K562 (cell line): ENCODE measurements around the gene MMRN2. TPM values are rescaled to one million over a fixed set of nuclear protein-coding genes. Genes with fewer than 3 reads are reported as not detected.

Experiments
- ATF1 ChIP-seq, 2 experiments: fragments of 450-650 bp in 1 of 2; IDR thresholded peaks; 2 replicates each; pipeline ENCODE4 v1.6.1; 2016; ENCODE audit warnings: missing compliant biosample characterization in 1 of 2, missing genetic modification characterization in 1 of 2
- ESRRA ChIP-seq: fragments of 450-650 bp; IDR thresholded peaks from 2 replicates; pipeline ENCODE4 v1.6.1; 2014; ENCODE audit warnings: low read depth, mild to moderate bottlenecking, moderate library complexity, borderline replicate concordance
- GABPA ChIP-seq: fragments of 200-800 bp; sonication (Bioruptor generic); conservative IDR thresholded peaks from 2 replicates; pipeline ENCODE4 v1.6.1; 2016; ENCODE audit warnings: low read depth, missing genetic modification characterization, missing compliant biosample characterization
- HDGF ChIP-seq: fragments of 450-650 bp; IDR thresholded peaks from 2 replicates; pipeline ENCODE4 v1.6.1; 2016
- PHF8 ChIP-seq: fragments of 200-600 bp; sonication (generic); IDR thresholded peaks from 2 replicates; pipeline ENCODE4 v1.6.1; 2012; ENCODE audit warnings: mixed run types, mild to moderate bottlenecking, inconsistent platforms, low read length, moderate library complexity, borderline replicate concordance
- SP1 ChIP-seq: sonication (generic); formaldehyde crosslinking; IDR thresholded peaks from 2 replicates; pipeline ENCODE4 v1.8.1; 2022; ENCODE audit warnings: mild to moderate bottlenecking, missing genetic modification reagents
- TAF7 ChIP-seq: fragments of 450-650 bp; IDR thresholded peaks from 2 replicates; pipeline ENCODE4 v1.6.1; 2016; ENCODE audit warnings: missing genetic modification characterization, missing compliant biosample characterization
- ZNF695 ChIP-seq: fragments of 450-650 bp; formaldehyde crosslinking; IDR thresholded peaks from 2 replicates; pipeline ENCODE4 v1.4.0; 2020; ENCODE audit warnings: mild to moderate bottlenecking, moderate library complexity
- ZNF778 ChIP-seq: fragments of 450-650 bp; formaldehyde crosslinking; IDR thresholded peaks from 2 replicates; pipeline ENCODE4 v1.4.0; 2020; ENCODE audit warnings: mild to moderate bottlenecking, moderate library complexity
- polyA plus RNA-seq, 8 experiments: library from polyadenylated mRNA; depleted of rRNA in 4 of 8; stranded (reverse) in 5 of 8; unstranded in 3 of 8; fragments of >200 nt; fragmentation: Nextera tagmentation in 2 of 8; fragmentation: Illumina TruSeq in 1 of 8; extraction: Ambion mirVana in 2 of 8; extraction: Trizol in 1 of 8; gene quantifications; 2 replicates each; pipeline versions ENCODE4 v1.2.1 to v1.2.3, GENCODE V29; 2011 to 2014; ENCODE audit warnings: inconsistent platforms in 1 of 8, missing spikeins in 1 of 8
- total RNA-seq, 7 experiments: library from RNA; depleted of rRNA in 6 of 7; stranded (reverse); fragments of >200 nt in 6 of 7; fragmentation: Illumina TruSeq in 2 of 7; extraction: Trizol in 2 of 7; gene quantifications; 2 replicates each; pipeline versions ENCODE4 v1.2.1 to v1.2.3, GENCODE V29; 2011 to 2021; ENCODE audit warnings: low replicate concordance in 1 of 7
- TF ChIP-seq, protein P1 (sequence below), 2 experiments: fragments of 450-650 bp; formaldehyde crosslinking in 1 of 2; IDR thresholded peaks; 2 replicates each; pipeline versions ENCODE4 v1.4.0 to v1.6.1; 2014 to 2020; ENCODE audit warnings: mild to moderate bottlenecking in 2 of 2, borderline replicate concordance in 1 of 2, low read depth in 1 of 2
- TF ChIP-seq, protein P2 (sequence below), 2 experiments: IDR thresholded peaks; 2 replicates each; pipeline ENCODE4 v1.6.1; 2011; ENCODE audit warnings: borderline replicate concordance in 1 of 2, control low read depth in 1 of 2, low read depth in 1 of 2, low read length in 1 of 2, mild to moderate bottlenecking in 1 of 2, mixed read lengths in 1 of 2, moderate library complexity in 1 of 2; ENCODE audit not compliant: insufficient read depth in 1 of 2, insufficient read length in 1 of 2, poor library complexity in 1 of 2, severe bottlenecking in 1 of 2; ENCODE audit errors: extremely low read depth in 1 of 2
- TF ChIP-seq, protein P3 (sequence below): IDR thresholded peaks from 2 replicates; pipeline ENCODE4 v1.6.1; 2014; ENCODE audit warnings: antibody characterized with exemption
- TF ChIP-seq, protein P4 (sequence below): fragments of 250-450 bp; sonication (Bioruptor Pico); IDR thresholded peaks from 2 replicates; pipeline ENCODE4 v1.5.0; 2021; ENCODE audit warnings: mild to moderate bottlenecking, borderline replicate concordance

The MMRN2 gene
- total and polyA plus RNA-seq, 9 of the 15 experiments (the other 6 are each of a cell fraction or from before 2014, with no cell fraction given) = 0.07 to 2.0 (median 1.2) TPM

DNA sequence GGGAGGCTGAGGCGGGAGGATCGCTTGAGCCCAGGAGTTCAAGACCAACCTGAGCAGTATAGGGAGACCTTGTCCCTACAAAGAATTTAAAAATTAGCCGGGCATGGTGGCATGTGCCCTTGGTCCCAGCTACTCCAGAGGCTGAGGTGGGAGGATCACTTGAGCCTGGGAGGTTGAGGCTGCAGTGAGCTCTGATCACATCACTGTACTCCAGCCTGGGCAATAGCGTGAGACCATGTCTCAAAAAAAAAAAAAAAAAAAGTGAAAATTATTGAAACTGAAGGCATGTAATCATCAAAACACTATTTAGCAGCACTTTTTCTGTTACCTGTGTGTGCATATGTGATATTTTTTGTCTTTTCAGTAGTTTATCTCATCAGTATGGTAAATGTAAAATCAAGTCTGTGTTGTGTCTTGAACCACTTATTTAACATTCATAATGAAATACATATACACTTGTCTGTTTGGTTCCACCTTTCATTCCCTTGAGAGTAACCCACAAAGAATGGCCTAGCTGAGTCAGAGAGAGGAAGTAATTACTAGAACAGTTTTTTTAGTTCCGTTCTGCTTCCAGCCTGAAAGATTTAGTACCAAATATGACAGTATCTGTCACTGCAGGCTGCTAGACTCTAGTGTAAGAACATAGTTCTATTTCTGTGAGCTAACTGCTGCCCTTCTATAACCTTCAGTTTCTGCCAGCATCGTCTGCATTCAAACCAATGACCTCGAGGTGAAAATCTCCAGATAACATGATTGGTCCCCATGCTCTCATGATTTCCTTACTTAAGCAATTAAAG is 68.6 kb downstream of the MMRN2 start (continued):
- TF ChIP-seq, protein P1, sequence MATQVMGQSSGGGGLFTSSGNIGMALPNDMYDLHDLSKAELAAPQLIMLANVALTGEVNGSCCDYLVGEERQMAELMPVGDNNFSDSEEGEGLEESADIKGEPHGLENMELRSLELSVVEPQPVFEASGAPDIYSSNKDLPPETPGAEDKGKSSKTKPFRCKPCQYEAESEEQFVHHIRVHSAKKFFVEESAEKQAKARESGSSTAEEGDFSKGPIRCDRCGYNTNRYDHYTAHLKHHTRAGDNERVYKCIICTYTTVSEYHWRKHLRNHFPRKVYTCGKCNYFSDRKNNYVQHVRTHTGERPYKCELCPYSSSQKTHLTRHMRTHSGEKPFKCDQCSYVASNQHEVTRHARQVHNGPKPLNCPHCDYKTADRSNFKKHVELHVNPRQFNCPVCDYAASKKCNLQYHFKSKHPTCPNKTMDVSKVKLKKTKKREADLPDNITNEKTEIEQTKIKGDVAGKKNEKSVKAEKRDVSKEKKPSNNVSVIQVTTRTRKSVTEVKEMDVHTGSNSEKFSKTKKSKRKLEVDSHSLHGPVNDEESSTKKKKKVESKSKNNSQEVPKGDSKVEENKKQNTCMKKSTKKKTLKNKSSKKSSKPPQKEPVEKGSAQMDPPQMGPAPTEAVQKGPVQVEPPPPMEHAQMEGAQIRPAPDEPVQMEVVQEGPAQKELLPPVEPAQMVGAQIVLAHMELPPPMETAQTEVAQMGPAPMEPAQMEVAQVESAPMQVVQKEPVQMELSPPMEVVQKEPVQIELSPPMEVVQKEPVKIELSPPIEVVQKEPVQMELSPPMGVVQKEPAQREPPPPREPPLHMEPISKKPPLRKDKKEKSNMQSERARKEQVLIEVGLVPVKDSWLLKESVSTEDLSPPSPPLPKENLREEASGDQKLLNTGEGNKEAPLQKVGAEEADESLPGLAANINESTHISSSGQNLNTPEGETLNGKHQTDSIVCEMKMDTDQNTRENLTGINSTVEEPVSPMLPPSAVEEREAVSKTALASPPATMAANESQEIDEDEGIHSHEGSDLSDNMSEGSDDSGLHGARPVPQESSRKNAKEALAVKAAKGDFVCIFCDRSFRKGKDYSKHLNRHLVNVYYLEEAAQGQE (IDR thresholded peaks at IDR 0.05; ENCODE audit: borderline replicate concordance) = no peak; the same call in 1 of the 2 replicates
- TF ChIP-seq, protein P1 (CRISPR knock-in tag; IDR thresholded peaks at IDR 0.05; ENCODE audit: low read depth) = no peak
- TF ChIP-seq ZNF778 (CRISPR knock-in tag) = no peak
- TF ChIP-seq, protein P2, sequence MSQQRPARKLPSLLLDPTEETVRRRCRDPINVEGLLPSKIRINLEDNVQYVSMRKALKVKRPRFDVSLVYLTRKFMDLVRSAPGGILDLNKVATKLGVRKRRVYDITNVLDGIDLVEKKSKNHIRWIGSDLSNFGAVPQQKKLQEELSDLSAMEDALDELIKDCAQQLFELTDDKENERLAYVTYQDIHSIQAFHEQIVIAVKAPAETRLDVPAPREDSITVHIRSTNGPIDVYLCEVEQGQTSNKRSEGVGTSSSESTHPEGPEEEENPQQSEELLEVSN (IDR thresholded peaks at IDR 0.05; ENCODE audit: borderline replicate concordance in 1 of 2, extremely low read depth in 1 of 2, insufficient read depth in 1 of 2, insufficient read length in 1 of 2, low read depth in 1 of 2, low read length in 1 of 2, poor library complexity in 1 of 2, severe bottlenecking in 1 of 2) = no peak
- TF ChIP-seq, protein P3, sequence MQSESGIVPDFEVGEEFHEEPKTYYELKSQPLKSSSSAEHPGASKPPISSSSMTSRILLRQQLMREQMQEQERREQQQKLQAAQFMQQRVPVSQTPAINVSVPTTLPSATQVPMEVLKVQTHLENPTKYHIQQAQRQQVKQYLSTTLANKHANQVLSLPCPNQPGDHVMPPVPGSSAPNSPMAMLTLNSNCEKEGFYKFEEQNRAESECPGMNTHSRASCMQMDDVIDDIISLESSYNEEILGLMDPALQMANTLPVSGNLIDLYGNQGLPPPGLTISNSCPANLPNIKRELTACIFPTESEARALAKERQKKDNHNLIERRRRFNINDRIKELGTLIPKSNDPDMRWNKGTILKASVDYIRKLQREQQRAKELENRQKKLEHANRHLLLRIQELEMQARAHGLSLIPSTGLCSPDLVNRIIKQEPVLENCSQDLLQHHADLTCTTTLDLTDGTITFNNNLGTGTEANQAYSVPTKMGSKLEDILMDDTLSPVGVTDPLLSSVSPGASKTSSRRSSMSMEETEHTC = no peak
- TF ChIP-seq, protein P4, sequence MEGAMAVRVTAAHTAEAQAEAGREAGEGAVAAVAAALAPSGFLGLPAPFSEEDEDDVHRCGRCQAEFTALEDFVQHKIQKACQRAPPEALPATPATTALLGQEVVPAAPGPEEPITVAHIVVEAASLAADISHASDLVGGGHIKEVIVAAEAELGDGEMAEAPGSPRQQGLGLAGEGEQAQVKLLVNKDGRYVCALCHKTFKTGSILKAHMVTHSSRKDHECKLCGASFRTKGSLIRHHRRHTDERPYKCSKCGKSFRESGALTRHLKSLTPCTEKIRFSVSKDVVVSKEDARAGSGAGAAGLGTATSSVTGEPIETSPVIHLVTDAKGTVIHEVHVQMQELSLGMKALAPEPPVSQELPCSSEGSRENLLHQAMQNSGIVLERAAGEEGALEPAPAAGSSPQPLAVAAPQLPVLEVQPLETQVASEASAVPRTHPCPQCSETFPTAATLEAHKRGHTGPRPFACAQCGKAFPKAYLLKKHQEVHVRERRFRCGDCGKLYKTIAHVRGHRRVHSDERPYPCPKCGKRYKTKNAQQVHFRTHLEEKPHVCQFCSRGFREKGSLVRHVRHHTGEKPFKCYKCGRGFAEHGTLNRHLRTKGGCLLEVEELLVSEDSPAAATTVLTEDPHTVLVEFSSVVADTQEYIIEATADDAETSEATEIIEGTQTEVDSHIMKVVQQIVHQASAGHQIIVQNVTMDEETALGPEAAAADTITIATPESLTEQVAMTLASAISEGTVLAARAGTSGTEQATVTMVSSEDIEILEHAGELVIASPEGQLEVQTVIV (CRISPR knock-in tag) = no peak
- TF ChIP-seq TAF7 (tag) = no peak
- TF ChIP-seq HDGF = no peak
- TF ChIP-seq ESRRA = peak; percentile 87
- TF ChIP-seq ZNF695 = no peak
- no peak for TF ChIP-seq PHF8
- no peak for TF ChIP-seq ATF1 (CRISPR knock-in tag; IDR thresholded peaks at IDR 0.05)
- peak; percentile 33; the same call in 1 of the 2 replicates for TF ChIP-seq ATF1 (tag; IDR thresholded peaks at IDR 0.05)
- no peak for TF ChIP-seq SP1
- TF ChIP-seq GABPA (tag) = peak; percentile 76
